Hepatocyte (in vitro differentiated cells): Measurements from ENCODE around the gene CYLD. TPM values are rescaled to one million over a fixed set of nuclear protein-coding genes. Genes with fewer than 3 reads are reported as not detected.

Experiments
- DNase-seq: peaks from one replicate; pipeline ENCODE4 v3.0.0-alpha.2; 2016; ENCODE audit warnings: low spot score
- H2AFZ ChIP-seq: fragments of 200-600 bp; sonication (generic); 2 replicates; pipeline ENCODE4 v1.6.0; 2016; ENCODE audit warnings: antibody characterized with exemption, mild to moderate bottlenecking
- H3K27ac ChIP-seq: fragments of 200-600 bp; sonication (generic); 2 replicates; pipeline ENCODE4 v1.5.1; 2016; ENCODE audit warnings: mild to moderate bottlenecking
- H3K27me3 ChIP-seq: fragments of 200-600 bp; sonication (generic); 2 replicates; pipeline ENCODE4 v1.6.1; 2016
- H3K36me3 ChIP-seq: fragments of 200-600 bp; sonication (generic); replicated peaks from 2 replicates; pipeline ENCODE4 v1.5.1; 2016; ENCODE audit warnings: low read depth; ENCODE audit not compliant: insufficient read depth
- H3K4me1 ChIP-seq: fragments of 200-600 bp; sonication (generic); 2 replicates; pipeline ENCODE4 v1.5.1; 2016; ENCODE audit warnings: mild to moderate bottlenecking, moderate library complexity; ENCODE audit not compliant: insufficient read depth
- H3K4me2 ChIP-seq: fragments of 200-600 bp; sonication (generic); 2 replicates; pipeline ENCODE4 v1.6.0; 2016
- H3K4me3 ChIP-seq: fragments of 200-600 bp; sonication (generic); 2 replicates; pipeline ENCODE4 v1.5.1; 2016; ENCODE audit warnings: mild to moderate bottlenecking
- H3K79me2 ChIP-seq: fragments of 200-600 bp; sonication (generic); 2 replicates; pipeline ENCODE4 v1.6.0; 2017; ENCODE audit warnings: mild to moderate bottlenecking
- H3K9me2 ChIP-seq: fragments of 200-600 bp; sonication (generic); replicated peaks from 2 replicates; pipeline ENCODE4 v1.6.0; 2017; ENCODE audit warnings: mild to moderate bottlenecking; ENCODE audit not compliant: insufficient read depth
- H3K9me3 ChIP-seq: fragments of 200-600 bp; sonication (generic); 2 replicates; pipeline ENCODE4 v1.5.1; 2016; ENCODE audit warnings: low read depth, mild to moderate bottlenecking
- H4K20me1 ChIP-seq: fragments of 200-600 bp; sonication (generic); 2 replicates; pipeline ENCODE4 v1.6.0; 2016; ENCODE audit warnings: mild to moderate bottlenecking; ENCODE audit not compliant: insufficient read depth, poor library complexity, severe bottlenecking
- EZH2 ChIP-seq: fragments of 200-600 bp; sonication (generic); IDR thresholded peaks from 2 replicates; pipeline ENCODE4 v1.6.1; 2016; ENCODE audit warnings: antibody characterized with exemption, mild to moderate bottlenecking, borderline replicate concordance
- EZH2phosphoT487 ChIP-seq: fragments of 200-600 bp; sonication (generic); IDR thresholded peaks from one replicate; pipeline ENCODE4 v1.6.1; 2018; ENCODE audit warnings: antibody characterized with exemption, mild to moderate bottlenecking, low read depth, moderate library complexity; ENCODE audit not compliant: unreplicated experiment, severe bottlenecking
- WGBS: methylation state at CpG from one replicate; pipeline ENCODE4 v1.1.6; 2016; ENCODE audit warnings: low lambda C conversion rate; ENCODE audit errors: missing lambda C conversion rate; 5-methylcytosine and 5-hydroxymethylcytosine counted together
- polyA plus RNA-seq: library from polyadenylated mRNA; unstranded; fragments of >200 nt; fragmentation: Nextera tagmentation; extraction: Ambion mirVana; gene quantifications from 2 replicates; pipeline ENCODE4 v1.2.1, GENCODE V29; 2016
- total RNA-seq: library from RNA; depleted of rRNA; stranded (reverse); fragments of >200 nt; gene quantifications from 2 replicates; pipeline ENCODE4 v1.2.3, GENCODE V29; 2014
- TF ChIP-seq, protein P1 (sequence below): fragments of 200-600 bp; sonication (generic); IDR thresholded peaks from 2 replicates; pipeline ENCODE4 v1.5.1; 2016; ENCODE audit warnings: antibody characterized with exemption, mild to moderate bottlenecking; ENCODE audit not compliant: poor library complexity

The CYLD gene
- total and polyA plus RNA-seq, 2 experiments from 2014 or later = 9.9 to 17.8 TPM

- TF ChIP-seq EZH2 = no peak
- TF ChIP-seq, protein P1, sequence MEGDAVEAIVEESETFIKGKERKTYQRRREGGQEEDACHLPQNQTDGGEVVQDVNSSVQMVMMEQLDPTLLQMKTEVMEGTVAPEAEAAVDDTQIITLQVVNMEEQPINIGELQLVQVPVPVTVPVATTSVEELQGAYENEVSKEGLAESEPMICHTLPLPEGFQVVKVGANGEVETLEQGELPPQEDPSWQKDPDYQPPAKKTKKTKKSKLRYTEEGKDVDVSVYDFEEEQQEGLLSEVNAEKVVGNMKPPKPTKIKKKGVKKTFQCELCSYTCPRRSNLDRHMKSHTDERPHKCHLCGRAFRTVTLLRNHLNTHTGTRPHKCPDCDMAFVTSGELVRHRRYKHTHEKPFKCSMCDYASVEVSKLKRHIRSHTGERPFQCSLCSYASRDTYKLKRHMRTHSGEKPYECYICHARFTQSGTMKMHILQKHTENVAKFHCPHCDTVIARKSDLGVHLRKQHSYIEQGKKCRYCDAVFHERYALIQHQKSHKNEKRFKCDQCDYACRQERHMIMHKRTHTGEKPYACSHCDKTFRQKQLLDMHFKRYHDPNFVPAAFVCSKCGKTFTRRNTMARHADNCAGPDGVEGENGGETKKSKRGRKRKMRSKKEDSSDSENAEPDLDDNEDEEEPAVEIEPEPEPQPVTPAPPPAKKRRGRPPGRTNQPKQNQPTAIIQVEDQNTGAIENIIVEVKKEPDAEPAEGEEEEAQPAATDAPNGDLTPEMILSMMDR = no peak
- no peak for TF ChIP-seq EZH2phosphoT487
- no peaks in the 10 kb centered on the region for H4K20me1 ChIP-seq
- H3K9me2 ChIP-seq = no peaks in the 10 kb centered on the region
- no peak for DNase-seq
- WGBS = 96% methylated on average over 2 of the region's 2 CpGs
- H3K36me3 ChIP-seq = no peaks in the 10 kb centered on the region
- no peaks in the 10 kb centered on the region for H3K9me3 ChIP-seq
- no peaks in the 10 kb centered on the region for H3K79me2 ChIP-seq
- H3K4me1 ChIP-seq = no peaks in the 10 kb centered on the region
- no peak overlapping the region for H3K4me2 ChIP-seq
- no peak overlapping the region for H3K4me3 ChIP-seq
- peaks cover 6% of the 10 kb centered on the region for H3K27me3 ChIP-seq
- no peak overlapping the region for H2AFZ ChIP-seq
- no peak overlapping the region for H3K27ac ChIP-seq
These were observed 47.7 kb upstream of the CYLD start for GRCh38 chr16:50694206-50694605.

GRCh38 chr16:50695017-50696000 is 46.6 kb upstream of the CYLD start:
- Histone ChIP-seq H2AFZ (no peak overlapping the region), H3K27me3 (peaks cover 6% of the 10 kb centered on the region), H3K27ac (no peak overlapping the region), H3K4me3 (no peak overlapping the region), H3K79me2 (no peaks in the 10 kb centered on the region), H3K9me2 (no peaks in the 10 kb centered on the region), H3K4me2 (no peak overlapping the region), H4K20me1 (no peaks in the 10 kb centered on the region), H3K9me3 (no peaks in the 10 kb centered on the region), H3K36me3 (no peaks in the 10 kb centered on the region), H3K4me1 (no peaks in the 10 kb centered on the region)
- DNase-seq = no peak
- 95% methylated on average over 7 of the region's 9 CpGs for WGBS
- TF ChIP-seq EZH2phosphoT487 (no peak), EZH2 (no peak)
- TF ChIP-seq, protein P1 = no peak

DNA sequence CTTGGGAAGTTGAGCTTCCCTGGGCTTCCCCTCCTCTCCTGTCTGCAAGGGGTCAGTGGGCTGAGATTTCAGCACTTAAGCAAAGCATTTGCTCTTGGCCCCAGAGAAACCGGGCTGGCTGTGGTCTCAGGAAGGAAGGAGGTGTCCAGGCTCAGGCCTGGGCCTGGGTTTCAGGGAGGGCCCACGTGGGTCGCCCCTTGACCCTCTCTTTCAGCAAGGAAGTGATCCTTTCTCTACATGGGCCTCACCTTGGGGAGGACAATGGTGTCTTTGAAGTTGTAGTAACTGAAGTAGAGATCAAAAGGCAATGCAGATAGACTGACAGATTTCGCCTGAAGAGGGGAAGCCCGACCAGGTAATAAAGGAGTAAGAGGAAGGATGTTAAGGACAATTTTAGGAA is 45.8 kb upstream of the CYLD start:
- WGBS = 56% methylated on average over 5 of the region's 5 CpGs
- Histone ChIP-seq H2AFZ (no peak overlapping the region), H4K20me1 (no peaks in the 10 kb centered on the region), H3K9me2 (no peaks in the 10 kb centered on the region), H3K4me2 (no peak overlapping the region), H3K36me3 (no peaks in the 10 kb centered on the region), H3K9me3 (no peaks in the 10 kb centered on the region), H3K27me3 (peaks cover 6% of the 10 kb centered on the region), H3K27ac (no peak overlapping the region), H3K4me1 (no peaks in the 10 kb centered on the region), H3K4me3 (no peak overlapping the region), H3K79me2 (no peaks in the 10 kb centered on the region)
- TF ChIP-seq, protein P1 = no peak
- TF ChIP-seq EZH2phosphoT487 = no peak
- no peak for TF ChIP-seq EZH2
- DNase-seq = no peak
